Upper lobe of left lung (tissue), 6 donors: ENCODE results near the gene DOCK7. TPM values are rescaled to one million over a fixed set of nuclear protein-coding genes. Genes with fewer than 3 reads are reported as not detected.

Source experiments
- ATAC-seq, 2 donors: fragments of 200-7000 bp; cut with Tn5 transposase; one replicate each; pipeline ENCODE4 v1.9.1; 2022; ENCODE audit warnings: mild to moderate bottlenecking in 2 of 2, moderate library complexity in 2 of 2; ENCODE audit not compliant: low FRiP score in 2 of 2
- DNase-seq, 2 donors: peaks; one replicate each; pipeline ENCODE4 v3.0.0-alpha.2; 2019 to 2020
- H3K27ac ChIP-seq, 4 donors: fragments of 200-600 bp; sonication (generic); one replicate each; pipeline ENCODE4 v1.5.1; 2016 to 2019
- H3K27me3 ChIP-seq, 4 donors: fragments of 200-600 bp; sonication (generic); one replicate each; pipeline ENCODE4 v1.5.1; 2017 to 2019
- H3K36me3 ChIP-seq, 4 donors: fragments of 200-600 bp; sonication (generic); one replicate each; pipeline ENCODE4 v1.5.1; 2016 to 2019
- H3K4me1 ChIP-seq, 4 donors: fragments of 200-600 bp; sonication (generic); one replicate each; pipeline ENCODE4 v1.5.1; 2018 to 2019
- H3K4me3 ChIP-seq, 4 donors: fragments of 200-600 bp; sonication (generic); one replicate each; pipeline ENCODE4 v1.5.1; 2017 to 2019; ENCODE audit warnings: mild to moderate bottlenecking in 2 of 4, moderate library complexity in 1 of 4
- H3K9me3 ChIP-seq, 4 donors: fragments of 200-600 bp; sonication (generic); one replicate each; pipeline ENCODE4 v1.5.1; 2018 to 2019
- CTCF ChIP-seq, 6 experiments: fragments of 450-650 bp in 4 of 6; fragments of 200-600 bp in 2 of 6; sonication (generic) in 2 of 6; IDR thresholded peaks; one replicate each; pipeline ENCODE4 v1.5.1; 2016 to 2019; ENCODE audit warnings: antibody characterized with exemption in 6 of 6
- EP300 ChIP-seq, 4 donors: sonication (generic); formaldehyde crosslinking; IDR thresholded peaks; one replicate each; pipeline ENCODE4 v1.5.1; 2017; ENCODE audit warnings: antibody characterized with exemption in 4 of 4, control low read depth in 2 of 4
- POLR2A ChIP-seq, 4 donors: fragments of 450-650 bp; IDR thresholded peaks; one replicate each; pipeline ENCODE4 v1.5.1; 2016 to 2017; ENCODE audit warnings: antibody characterized with exemption in 4 of 4, mild to moderate bottlenecking in 2 of 4
- POLR2AphosphoS5 ChIP-seq, 2 donors: sonication (generic); formaldehyde crosslinking; IDR thresholded peaks; one replicate each; pipeline ENCODE4 v1.5.1; 2017; ENCODE audit warnings: antibody characterized with exemption in 2 of 2
- WGBS, 2 donors: methylation state at CpG; one replicate each; pipeline ENCODE4 v1.1.5; 2017 to 2018; 5-methylcytosine and 5-hydroxymethylcytosine counted together
- total RNA-seq, 6 donors: library from RNA; depleted of rRNA in 4 of 6; stranded (reverse); fragments of >200 nt in 4 of 6; gene quantifications; one replicate each; pipeline versions ENCODE4 v1.1.0 to v1.2.1, GENCODE V29; 2016 to 2021
- donor health status: DM: no; HTN: no; CAD: no; lungs with moderate emphysema.
- donor health status: DM: no; HTN: yes; CAD: no; lungs with severe emphysema.

DOCK7 gene
- total RNA-seq, 6 donors from 2014 or later, result 19.4 to 31.9 (median 26.4) TPM

GRCh38 chr1:62516600-62516999 lies 171.6 kb downstream of the DOCK7 start:
- ATAC-seq, result no peak
- WGBS, 2 donors, result 78 to 94% methylated on average over 2 of the region's 2 CpGs

GRCh38 chr1:62514746-62515423 lies 173.3 kb downstream of the DOCK7 start:
- ATAC-seq (no peak), DNase-seq (no peak)
- TF ChIP-seq CTCF (IDR thresholded peaks at IDR 0.05) (no peak), EP300 (IDR thresholded peaks at IDR 0.05) (no peak), POLR2AphosphoS5 (IDR thresholded peaks at IDR 0.05) (no peak), POLR2A (IDR thresholded peaks at IDR 0.05) (no peak)
- H3K4me1 ChIP-seq, result no peaks in the 10 kb centered on the region
- no peak overlapping the region for H3K4me3 ChIP-seq
- H3K27me3 ChIP-seq, result no peaks in the 10 kb centered on the region
- H3K36me3 ChIP-seq, result peaks cover 0 to 8% (median 0%) of the 10 kb centered on the region in 4 donors
- WGBS, 2 donors, result 61 to 76% methylated on average over 3 of the region's 3 CpGs
- no peak overlapping the region for H3K27ac ChIP-seq
- no peaks in the 10 kb centered on the region for H3K9me3 ChIP-seq

More at GRCh38 chr1:62516600-62516999, 171.6 kb downstream of the DOCK7 start:
- Histone ChIP-seq H3K4me1 (no peaks in the 10 kb centered on the region), H3K27me3 (no peaks in the 10 kb centered on the region), H3K27ac (no peak overlapping the region), H3K36me3 (peaks cover 0 to 8% (median 0%) of the 10 kb centered on the region in 4 donors), H3K9me3 (no peaks in the 10 kb centered on the region), H3K4me3 (no peak overlapping the region)
- no peak for DNase-seq
- TF ChIP-seq EP300 (IDR thresholded peaks at IDR 0.05) (no peak), CTCF (IDR thresholded peaks at IDR 0.05) (no peak), POLR2A (IDR thresholded peaks at IDR 0.05) (no peak), POLR2AphosphoS5 (IDR thresholded peaks at IDR 0.05) (no peak)

- no peak for TF ChIP-seq POLR2A (IDR thresholded peaks at IDR 0.05)
- TF ChIP-seq CTCF (IDR thresholded peaks at IDR 0.05), result no peak
- no peak for TF ChIP-seq POLR2AphosphoS5 (IDR thresholded peaks at IDR 0.05)
- TF ChIP-seq EP300 (IDR thresholded peaks at IDR 0.05), result no peak
- H3K9me3 ChIP-seq, result no peaks in the 10 kb centered on the region
- no peak overlapping the region for H3K4me3 ChIP-seq
- ATAC-seq (no peak), DNase-seq (no peak)
- 83% methylated on average over 4 of the region's 4 CpGs for WGBS, 2 donors
- H3K36me3 ChIP-seq, result peaks cover 0 to 8% (median 0%) of the 10 kb centered on the region in 4 donors
- H3K27me3 ChIP-seq, result no peaks in the 10 kb centered on the region
- no peaks in the 10 kb centered on the region for H3K4me1 ChIP-seq
- H3K27ac ChIP-seq, result no peak overlapping the region
Observed at GRCh38 chr1:62513013-62513412, 175.2 kb downstream of the DOCK7 start.

GRCh38 chr1:62509028-62509427 lies 179.2 kb downstream of the DOCK7 start:
- WGBS, 2 donors, result 67 to 87% methylated on average over 1 of the region's 1 CpG
- no peaks in the 10 kb centered on the region for H3K27me3 ChIP-seq
- H3K27ac ChIP-seq, result no peak overlapping the region
- no peaks in the 10 kb centered on the region for H3K4me1 ChIP-seq
- ATAC-seq (no peak), DNase-seq (no peak)
- no peak overlapping the region for H3K4me3 ChIP-seq
- TF ChIP-seq POLR2AphosphoS5 (IDR thresholded peaks at IDR 0.05) (no peak), CTCF (IDR thresholded peaks at IDR 0.05) (no peak), EP300 (IDR thresholded peaks at IDR 0.05) (no peak), POLR2A (IDR thresholded peaks at IDR 0.05) (no peak)
- H3K36me3 ChIP-seq, result peaks cover 0 to 28% (median 2%) of the 10 kb centered on the region in 4 donors
- H3K9me3 ChIP-seq, result no peaks in the 10 kb centered on the region
